UCSD-AML1 (cell line): ENCODE measurements around the gene AFM.

Source experiments
- DNase-seq: peaks from one replicate; lab custom pipeline; 2025; ENCODE audit not compliant: unreplicated experiment; lab: John Stamatoyannopoulos, UW

The AFM gene

DNA sequence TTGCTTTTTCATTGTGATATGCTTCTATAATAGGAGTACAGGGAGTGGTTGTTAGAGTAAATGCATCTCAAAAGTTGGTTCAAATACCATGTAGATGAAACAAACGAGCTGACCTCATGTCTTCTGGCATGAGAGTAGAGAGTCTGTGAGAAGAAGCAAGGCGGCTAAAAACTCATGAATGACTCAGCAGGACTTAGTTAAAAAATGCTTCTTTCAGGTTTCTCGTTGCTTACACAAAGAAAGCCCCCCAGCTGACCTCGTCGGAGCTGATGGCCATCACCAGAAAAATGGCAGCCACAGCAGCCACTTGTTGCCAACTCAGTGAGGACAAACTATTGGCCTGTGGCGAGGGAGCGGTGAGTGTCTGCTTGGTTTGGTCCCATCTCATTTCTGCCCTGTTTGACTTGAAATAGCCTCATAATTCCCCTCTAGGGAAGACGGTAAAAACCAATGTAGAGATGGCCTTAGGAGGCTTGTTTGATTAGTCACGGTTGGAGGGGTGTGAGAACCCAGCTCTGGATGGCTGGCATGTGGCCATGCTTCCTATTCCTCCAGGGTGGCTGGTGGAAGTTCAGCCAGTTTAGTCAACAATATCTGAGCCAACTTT, 31.0 kb upstream of the AFM start:
- no peak for DNase-seq

DNA sequence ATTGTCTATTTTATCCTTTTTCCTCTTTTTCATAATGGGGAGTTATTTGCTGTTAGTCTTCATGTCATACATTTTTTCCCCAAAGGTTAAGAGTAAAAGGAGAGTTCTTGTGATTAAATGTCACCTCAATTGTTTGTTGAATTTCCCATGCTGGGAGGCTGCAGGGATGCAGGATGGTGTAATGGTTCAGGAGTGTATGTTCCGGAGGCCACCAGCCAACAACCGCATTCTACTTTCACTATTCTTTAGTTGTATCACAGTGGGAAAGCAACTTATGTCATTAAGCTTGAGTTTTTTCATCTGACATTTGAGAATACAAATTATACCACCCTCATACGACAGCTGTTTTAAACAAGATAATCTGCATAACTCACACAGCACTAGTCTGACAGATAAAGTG, 30.1 kb upstream of the AFM start:
- DNase-seq: no peak

DNA sequence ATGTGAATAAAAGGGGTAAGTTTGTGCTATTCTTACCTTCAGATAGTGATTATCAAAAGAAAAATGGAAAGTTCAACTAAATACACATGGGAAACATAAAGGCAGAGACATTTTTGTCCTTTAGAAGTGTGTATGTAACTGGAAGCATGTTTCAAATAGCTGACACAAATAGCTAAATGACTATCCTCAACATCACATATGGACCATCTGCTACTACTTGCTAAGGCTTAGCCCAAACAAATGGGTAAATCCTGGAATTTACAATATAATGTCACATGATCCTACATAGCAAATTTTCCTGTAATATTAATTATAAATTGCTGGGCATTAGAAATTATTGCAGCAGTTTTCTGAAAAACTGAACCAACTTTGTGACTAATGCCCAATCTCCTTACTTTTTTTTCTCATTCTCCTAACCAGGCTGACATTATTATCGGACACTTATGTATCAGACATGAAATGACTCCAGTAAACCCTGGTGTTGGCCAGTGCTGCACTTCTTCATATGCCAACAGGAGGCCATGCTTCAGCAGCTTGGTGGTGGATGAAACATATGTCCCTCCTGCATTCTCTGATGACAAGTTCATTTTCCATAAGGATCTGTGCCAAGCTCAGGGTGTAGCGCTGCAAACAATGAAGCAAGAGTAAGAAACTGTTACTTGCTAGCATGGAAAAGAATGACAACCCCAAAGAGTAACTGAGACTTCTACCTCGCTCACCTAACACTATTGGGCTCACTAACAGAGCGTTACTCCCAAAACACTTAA, 29.4 kb upstream of the AFM start:
- no peak for DNase-seq

DNA sequence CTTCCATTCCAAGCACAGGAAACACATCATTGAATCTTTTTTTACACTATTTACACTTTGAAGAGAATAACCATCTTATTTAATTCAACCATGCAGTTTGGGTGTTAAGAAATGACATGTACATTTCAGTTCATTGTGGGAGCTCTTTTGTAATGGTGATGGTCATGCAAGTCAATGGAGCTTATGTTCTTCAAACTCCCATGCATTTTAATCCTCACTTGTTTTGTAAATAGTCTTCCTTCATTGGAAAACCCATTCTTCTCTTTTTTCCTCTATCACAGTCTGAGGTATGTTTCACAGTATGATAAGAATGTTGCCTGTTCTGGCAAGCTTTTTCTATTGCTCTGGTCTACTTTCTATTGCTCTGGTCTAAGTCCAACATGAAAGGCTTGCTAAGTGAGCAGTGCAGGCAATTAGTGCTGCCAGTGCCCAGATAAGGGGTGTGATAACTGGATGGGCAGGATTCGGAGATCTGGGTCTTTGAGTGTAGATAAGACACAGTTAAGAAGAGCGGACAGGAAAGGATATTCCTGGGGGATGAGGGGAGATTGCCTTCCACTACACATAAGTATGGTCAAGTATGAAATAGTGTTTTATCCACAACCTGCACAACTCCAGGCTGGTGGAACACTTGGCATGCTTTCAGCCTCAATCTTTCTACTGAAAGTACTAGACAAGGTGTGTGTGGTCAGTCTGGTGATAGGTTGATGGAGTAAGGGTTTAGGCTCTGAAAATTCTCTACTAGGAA, 28.4 kb upstream of the AFM start:
- no peak for DNase-seq

DNA sequence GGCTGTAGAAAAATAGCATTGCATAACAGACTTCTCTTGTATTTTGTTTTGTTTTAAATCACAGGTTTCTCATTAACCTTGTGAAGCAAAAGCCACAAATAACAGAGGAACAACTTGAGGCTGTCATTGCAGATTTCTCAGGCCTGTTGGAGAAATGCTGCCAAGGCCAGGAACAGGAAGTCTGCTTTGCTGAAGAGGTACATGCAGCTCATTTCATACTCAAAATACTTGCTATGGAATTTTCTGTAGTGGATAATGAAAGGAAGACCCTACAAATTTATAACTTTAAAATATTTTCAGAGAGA, 27.9 kb upstream of the AFM start:
- DNase-seq: no peak

DNA sequence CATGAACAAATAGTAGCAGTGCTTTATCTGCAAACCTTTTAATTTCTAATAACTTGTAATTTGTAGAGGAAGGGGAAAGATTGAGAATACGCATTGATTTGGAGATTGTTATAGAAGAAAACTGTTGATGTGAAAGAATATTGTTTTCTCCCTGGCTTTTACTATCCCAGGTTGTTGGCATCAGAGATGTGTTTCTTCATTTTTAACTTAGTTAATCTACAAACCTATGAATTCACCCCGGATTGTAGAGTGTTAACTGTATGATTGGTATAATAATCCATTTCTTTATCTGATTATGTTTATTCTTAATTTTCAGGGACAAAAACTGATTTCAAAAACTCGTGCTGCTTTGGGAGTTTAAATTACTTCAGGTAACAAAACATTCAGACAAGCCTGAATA, 26.6 kb upstream of the AFM start:
- no peak for DNase-seq

DNA sequence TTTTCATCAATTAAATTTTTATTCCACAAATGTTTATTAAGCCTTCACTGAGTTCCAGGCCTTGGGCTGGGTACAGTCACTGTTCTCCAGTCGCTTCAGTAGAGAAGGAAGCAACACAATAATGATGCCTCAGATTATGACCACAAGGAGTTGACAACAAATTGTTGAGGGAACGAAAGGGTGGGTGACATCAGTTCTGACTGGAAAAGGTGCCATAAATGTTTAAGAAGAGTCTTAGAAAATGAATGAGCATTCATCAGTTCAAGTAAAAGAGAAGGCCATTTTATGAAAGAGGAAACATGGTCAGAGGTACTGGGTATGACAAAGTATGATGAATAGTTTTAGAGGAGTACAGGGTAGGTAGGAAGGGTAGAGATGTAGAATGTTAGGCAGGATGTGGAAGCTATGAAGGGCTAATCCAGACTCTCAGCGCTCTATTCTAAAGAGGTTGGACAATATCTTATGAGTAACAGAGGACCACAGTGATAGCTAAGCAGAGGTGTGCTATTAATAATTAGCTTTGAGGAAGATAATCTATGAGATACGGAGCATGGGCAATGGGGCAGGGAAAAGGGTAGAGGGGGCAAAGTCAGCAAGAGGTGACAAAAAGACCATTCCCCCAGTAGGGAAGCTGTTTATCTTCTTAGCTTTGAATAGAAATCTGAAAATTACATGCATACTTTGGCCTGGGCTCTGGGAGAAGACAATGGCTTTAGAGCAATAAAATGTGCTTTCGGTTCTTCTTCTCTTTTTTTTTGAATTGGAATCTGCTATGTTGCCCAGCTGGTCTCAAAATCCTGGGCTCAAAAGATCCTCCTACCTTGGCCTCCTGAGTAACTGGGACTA, 25.1 kb upstream of the AFM start:
- DNase-seq: no peak

DNA sequence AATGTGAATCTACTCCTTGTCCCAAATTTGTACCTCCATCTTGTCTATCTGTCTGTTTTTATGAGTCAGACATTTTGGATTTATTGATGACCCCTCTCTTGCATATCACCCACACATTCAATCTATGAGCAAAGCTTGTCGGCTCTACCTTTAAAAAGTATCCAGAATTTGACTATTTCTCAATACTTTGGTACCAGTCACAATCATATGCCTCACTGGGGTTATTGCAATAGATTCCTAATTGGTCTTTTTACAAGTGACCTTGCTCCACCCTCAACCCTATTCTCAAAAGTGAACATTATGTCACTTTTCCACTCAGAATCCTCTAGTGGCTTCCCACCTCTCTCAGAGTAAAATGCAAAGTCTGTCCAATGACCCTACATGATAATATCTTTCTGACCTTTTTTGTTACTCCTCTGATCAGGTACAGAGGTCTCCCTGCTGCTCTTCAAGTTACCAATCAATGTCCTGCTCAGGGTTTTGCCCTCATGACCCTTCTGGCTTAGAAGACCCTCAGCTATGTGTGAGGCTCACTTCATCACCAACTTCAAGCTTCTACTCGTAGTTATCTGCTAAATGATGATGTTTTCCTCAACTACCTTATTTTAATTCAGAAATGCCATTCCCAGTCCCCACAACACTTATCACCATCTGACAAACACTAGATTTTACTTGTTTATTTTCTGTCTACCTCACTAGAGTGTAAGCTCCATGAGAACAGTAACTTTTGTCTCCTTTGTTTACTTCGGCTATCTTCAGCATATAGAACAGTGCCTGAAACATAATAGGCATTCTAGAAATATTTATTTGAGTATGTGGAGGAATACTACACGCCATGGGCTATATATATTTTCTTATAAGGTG, 23.1 kb upstream of the AFM start:
- no peak for DNase-seq

DNA sequence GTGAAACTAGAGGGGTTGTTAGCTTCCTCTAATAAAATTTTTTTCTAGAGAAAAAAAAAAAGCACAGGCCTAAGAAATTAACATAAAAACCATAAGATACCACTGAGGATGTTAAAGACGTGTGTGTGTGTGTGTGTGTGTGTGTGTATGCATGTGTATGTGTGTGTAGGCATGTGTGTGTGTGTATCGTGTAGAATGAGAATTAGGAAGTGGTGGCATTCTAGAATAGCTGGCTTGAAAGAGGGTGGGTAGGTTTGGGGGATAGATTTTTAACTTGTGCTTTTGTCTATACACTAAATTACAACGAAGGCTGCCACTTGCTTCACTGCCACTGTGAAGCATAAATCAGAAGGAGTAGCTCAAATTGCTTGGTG, 22.5 kb upstream of the AFM start:
- no peak for DNase-seq

DNA sequence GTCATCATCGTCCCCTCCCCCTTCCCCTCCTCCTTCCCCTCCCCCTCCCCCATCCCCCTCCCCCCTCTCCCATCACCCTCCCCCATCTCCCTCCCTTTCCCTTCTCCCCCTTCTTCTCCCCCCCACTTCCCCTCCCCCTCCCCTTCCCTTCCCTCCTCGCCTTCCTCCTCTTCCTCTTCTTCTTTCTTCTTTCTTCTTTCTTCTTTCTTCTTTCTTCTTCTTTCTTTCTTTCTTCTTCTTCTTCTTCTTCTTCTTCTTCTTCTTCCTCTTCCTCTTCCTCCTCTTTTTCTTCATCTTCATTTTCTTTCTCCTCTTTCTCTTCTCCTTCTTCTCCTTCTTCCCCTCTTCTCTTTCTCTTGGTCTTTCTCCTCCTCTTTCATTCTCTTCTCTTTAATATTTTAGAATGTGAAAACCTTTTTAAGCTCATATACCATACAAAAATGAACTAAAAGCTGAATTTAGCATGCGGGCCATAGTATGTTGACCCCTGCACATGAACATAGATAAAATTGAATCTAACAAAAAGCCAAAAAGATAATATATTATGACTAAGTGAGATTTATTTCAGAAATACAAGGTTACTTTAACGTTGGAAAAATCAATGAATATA, 20.5 kb upstream of the AFM start:
- no peak for DNase-seq

DNA sequence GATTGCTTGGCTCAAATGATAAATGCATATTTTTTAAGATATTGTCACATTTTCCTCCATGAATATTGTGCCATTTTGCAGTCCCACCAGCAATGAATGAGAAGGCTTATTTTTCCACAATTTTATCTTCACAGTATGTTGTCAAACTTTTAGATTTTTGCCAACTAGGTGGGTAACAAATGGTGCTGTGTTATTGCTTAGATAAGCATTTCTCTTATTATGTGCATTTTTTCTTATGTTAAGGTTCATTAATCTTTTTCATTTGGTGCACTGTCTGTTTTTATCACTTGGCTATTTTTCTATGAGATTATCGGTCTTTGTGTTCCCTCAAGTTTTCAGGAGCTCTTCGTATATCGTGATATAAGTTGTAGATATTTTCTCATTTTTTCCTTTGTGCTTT, 13.4 kb upstream of the AFM start:
- DNase-seq: no peak

DNA sequence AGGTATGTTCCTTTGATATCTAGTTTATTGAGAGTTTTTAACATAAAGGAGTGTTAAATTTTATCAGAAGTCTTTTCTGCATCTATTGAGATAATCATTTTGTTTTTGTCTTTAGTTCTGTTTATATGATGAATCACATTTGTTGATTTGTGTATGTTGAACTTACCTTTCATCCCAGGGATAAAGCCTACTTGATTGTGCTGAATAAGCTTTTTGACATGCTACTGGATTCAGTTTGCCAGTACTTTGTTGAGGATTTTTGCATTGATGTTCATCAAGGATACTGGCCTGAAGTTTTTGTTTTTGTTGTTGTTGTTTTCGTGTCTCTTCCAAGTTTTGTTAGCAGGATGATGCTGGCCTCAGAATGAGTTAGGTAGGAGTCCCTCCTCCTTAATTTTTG, 10.8 kb upstream of the AFM start:
- no peak for DNase-seq

DNA sequence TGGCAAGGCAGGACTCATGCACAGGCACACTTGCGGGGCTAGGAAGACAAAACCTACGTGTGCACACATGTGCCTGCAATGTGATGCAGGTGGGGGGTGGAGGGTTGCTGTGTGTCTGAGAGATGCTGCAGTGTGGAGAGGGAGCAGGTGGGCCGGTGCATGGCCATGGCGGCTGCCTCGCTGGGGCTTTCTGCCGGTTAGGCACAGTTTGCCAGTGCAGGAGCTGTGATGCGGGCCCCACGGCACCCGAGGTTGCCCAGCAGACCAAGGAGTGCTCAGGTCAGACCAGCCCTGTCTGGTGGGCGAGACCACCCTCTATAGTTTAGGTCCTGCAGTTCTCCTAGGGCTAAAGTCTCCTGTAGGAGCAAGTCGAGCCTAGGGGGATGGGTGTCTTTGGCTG, 4.4 kb upstream of the AFM start:
- no peak for DNase-seq

DNA sequence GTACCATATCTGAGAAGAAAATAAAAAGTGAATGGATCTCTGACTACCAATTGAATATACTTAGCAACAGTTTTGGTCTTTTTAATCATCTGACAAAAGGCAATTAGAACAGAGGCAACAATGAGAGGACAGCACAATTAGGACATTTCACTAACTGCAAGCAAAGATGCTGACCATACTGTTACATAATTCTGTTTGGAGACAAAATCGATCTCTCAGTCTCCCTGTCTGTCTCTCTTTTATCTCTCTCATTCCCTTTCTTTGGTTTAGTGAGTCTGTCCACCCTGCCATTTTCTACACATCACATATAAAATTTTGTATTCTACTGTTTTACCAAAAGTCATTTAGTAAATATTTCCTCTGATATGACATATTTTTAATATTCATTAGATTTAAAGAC, 2.2 kb upstream of the AFM start:
- no peak for DNase-seq

DNA sequence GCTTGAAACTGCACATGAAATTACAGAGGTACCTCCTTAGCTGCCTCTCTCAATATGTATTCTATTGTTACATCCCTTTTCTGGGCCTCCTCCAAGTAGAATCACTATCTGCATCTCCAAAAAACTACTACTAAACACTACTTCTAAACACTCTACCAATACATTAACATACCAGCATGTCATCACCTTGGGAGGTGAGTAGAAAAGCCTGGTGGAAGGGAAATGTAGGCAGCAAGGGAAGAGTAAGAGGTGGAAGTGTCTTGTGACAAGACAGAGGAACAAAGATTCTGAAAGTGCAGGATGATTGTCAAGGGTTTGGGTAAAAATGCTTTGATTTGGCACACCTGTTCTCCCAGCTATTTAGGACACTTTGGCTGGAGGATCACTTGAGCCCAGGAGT, 3.5 kb downstream of the AFM start:
- no peak for DNase-seq

DNA sequence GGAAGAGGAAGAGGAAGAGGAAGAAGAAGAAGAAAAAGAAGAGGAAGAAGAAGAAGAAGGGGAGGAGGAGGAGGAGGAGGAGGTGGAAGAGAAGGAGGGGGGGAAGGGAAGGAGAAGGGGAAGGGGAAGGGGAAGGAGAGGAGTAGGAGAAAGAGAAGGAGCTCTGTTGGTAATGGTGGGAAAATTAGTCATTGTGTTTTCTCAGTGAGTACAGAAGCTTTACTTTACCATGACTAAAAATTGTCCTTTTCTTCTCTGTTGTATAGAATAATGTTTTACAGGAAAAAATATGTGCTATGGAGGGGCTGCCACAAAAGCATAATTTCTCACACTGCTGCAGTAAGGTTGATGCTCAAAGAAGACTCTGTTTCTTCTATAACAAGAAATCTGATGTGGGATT, 4.1 kb downstream of the AFM start:
- no peak for DNase-seq

DNA sequence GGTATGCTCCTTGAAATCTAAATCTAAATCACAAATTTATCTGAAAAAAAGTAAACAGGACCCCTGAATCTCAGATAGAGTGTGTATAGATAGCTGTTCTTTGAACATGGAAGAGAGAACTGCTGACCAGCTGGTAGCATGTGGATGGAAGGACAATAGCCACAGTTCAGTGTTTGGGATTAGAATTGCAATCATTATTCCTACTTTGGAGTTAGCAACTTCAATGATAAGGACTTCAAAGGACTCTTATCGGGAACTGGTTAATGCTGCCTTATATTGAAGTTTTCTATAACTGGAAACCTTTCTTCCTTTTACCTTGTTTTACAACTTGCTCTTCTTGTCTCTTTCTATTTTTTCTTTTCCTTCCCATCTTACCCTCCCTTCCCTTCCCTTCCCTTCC, 5.0 kb downstream of the AFM start:
- DNase-seq: no peak

DNA sequence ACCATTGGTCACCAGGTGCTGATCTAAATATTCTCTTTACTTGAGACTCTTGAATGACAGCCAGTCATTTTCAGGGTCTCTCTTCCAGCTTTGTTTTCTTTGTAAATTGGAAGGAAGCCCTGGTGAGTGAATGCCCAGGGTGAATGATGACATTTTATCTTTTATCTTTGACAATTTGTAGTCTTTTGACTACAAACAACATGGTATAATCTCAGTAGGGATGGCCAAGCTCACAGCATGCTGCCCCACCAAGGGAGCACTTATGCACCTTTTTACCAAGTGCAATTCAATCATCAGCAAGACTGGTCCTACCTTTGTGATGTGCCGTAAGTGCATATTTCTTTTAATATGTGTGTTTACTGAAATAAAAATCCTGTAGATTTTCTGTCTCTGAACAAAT, 5.7 kb downstream of the AFM start:
- no peak for DNase-seq

DNA sequence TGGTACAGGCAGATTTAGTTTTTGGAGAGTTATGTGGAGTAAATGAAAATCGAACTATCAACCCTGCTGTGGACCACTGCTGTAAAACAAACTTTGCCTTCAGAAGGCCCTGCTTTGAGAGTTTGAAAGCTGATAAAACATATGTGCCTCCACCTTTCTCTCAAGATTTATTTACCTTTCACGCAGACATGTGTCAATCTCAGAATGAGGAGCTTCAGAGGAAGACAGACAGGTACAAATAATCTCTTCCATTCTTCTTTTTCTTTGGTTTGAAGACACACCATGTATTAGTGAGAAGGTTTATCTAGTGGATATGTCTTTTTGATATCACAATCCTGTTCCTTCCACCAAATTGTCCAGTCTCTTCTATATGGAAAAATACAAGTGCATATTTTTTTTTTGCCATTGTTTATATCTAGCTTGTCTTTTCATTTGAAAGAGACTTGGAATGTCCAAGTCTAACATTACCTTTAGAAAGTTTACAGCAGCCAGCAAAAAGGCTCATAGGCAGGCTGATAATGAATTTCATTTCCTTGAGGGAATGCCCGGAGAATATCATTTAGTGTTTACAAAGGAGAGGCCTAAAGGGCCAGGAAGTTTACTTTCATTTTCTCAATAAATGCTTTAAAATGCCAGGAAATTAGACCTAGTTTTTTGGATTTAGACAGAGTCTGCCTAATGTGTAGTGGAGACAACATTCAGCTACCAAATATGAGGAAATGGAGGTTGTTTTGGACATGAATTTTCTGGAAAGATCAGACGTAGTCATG, 18.6 kb downstream of the AFM start:
- DNase-seq: no peak
